LNCAP (cell line): ENCODE data around the gene RNF187.
A peak's percentile ranks its signal among the peaks of the same experiment; 100 is the strongest.

ENCODE experiments used
- CTCF ChIP-seq: fragments of 450-650 bp; IDR thresholded peaks from 2 replicates; pipeline ENCODE4 v1.5.1; 2017; ENCODE audit warnings: mild to moderate bottlenecking

RNF187 gene

GRCh38 chr1:228510803-228511413 lies 23.7 kb downstream of the RNF187 start:
- TF ChIP-seq CTCF, result no peak

- no peak for TF ChIP-seq CTCF
These were observed 24.6 kb downstream of the RNF187 start for GRCh38 chr1:228511546-228512445.

- no peak for TF ChIP-seq CTCF
These were observed 25.6 kb downstream of the RNF187 start for GRCh38 chr1:228512781-228513198.

- TF ChIP-seq CTCF, result no peak
These were observed 26.2 kb downstream of the RNF187 start for GRCh38 chr1:228513236-228513900.

GRCh38 chr1:228514421-228514820 lies 27.2 kb downstream of the RNF187 start:
- no peak for TF ChIP-seq CTCF

GRCh38 chr1:228515200-228515834 lies 28.1 kb downstream of the RNF187 start:
- TF ChIP-seq CTCF, result peak; percentile 84

GRCh38 chr1:228517655-228518054 lies 30.5 kb downstream of the RNF187 start:
- TF ChIP-seq CTCF, result no peak
